Subcutaneous adipose tissue (tissue), 4 donors: ENCODE data around the gene GPC5. TPM values are rescaled to one million over a fixed set of nuclear protein-coding genes. Genes with fewer than 3 reads are reported as not detected.

Experiments used
- CTCF ChIP-seq: fragments of 450-650 bp; IDR thresholded peaks from one replicate; pipeline ENCODE4 v1.5.1; 2016; ENCODE audit warnings: low read depth, mild to moderate bottlenecking, control low read depth, antibody characterized with exemption, moderate library complexity
- total RNA-seq, 4 donors: library from RNA; depleted of rRNA; stranded (reverse); fragments of >200 nt; gene quantifications; one replicate each; pipeline ENCODE4 v1.1.0, GENCODE V29; 2016

Gene GPC5
- total RNA-seq, 4 donors from 2014 or later: 0.16 to 0.44 TPM; not detected in 2

- TF ChIP-seq CTCF: no peak
These were observed 676.2 kb downstream of the GPC5 start for GRCh38 chr13:92074658-92075057.

- no peak for TF ChIP-seq CTCF
These were observed 699.0 kb downstream of the GPC5 start for GRCh38 chr13:92097337-92097903.

- no peak for TF ChIP-seq CTCF
These were observed 703.4 kb downstream of the GPC5 start for GRCh38 chr13:92101801-92102200.

GRCh38 chr13:92103689-92104153 lies 705.3 kb downstream of the GPC5 start:
- no peak for TF ChIP-seq CTCF

- no peak for TF ChIP-seq CTCF
These were observed 723.9 kb downstream of the GPC5 start for GRCh38 chr13:92122186-92122853.

- no peak for TF ChIP-seq CTCF
These were observed 728.0 kb downstream of the GPC5 start for GRCh38 chr13:92126399-92126798.

- no peak for TF ChIP-seq CTCF
These were observed 737.1 kb downstream of the GPC5 start for GRCh38 chr13:92135509-92135908.
